ENCODE measurements around the gene DSTYK.

DNA sequence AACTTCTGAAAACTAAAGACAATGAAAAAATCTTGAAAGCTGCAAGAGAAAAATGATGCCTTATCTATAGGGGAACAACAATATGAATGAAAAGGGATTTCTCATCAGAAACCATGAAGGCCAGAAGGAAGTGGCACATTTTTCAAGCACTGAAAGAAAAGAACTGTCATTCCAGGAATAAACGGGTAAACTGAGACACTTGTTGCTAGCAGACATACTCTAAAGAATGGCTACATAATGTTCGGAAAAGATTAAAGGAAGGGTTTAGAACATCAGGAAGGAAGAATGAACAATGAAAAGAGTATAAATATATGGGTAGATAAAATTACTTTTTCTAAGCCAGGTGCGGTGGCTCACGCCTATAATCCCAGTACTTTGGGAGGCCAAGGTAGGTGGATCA is 104.2 kb downstream of the DSTYK start:
- no peak for TF ChIP-seq POLR2A (IDR thresholded peaks at IDR 0.05; ENCODE audit: low read length)
- TF ChIP-seq GATA1 (IDR thresholded peaks at IDR 0.05; ENCODE audit: low read depth, low read length), result no peak
